H9 (cell line): ENCODE measurements around the gene NNT. TPM values are rescaled to one million over a fixed set of nuclear protein-coding genes. Genes with fewer than 3 reads are reported as not detected.

Experiments
- DNase-seq: peaks from one replicate; pipeline ENCODE4 v3.0.0-alpha.2; 2017
- H2AFZ ChIP-seq: one replicate; pipeline ENCODE4 v1.6.1; 2013; ENCODE audit warnings: mild to moderate bottlenecking, low read length, control low read depth, moderate library complexity
- H2AK5ac ChIP-seq: 2 replicates; pipeline ENCODE4 v1.6.1; 2013; ENCODE audit warnings: low read length, control low read depth, mixed read lengths; ENCODE audit not compliant: insufficient read length
- H2BK120ac ChIP-seq: one replicate; pipeline ENCODE4 v1.6.1; 2013; ENCODE audit warnings: low read depth, mild to moderate bottlenecking, low read length, control low read depth, inconsistent platforms; ENCODE audit not compliant: poor library complexity, severe bottlenecking
- H2BK12ac ChIP-seq: 2 replicates; pipeline ENCODE4 v1.6.1; 2013; ENCODE audit warnings: low read length, control low read depth, mixed read lengths, low read depth; ENCODE audit not compliant: insufficient read length
- H2BK15ac ChIP-seq: 2 replicates; pipeline ENCODE4 v1.6.1; 2013; ENCODE audit warnings: low read depth, low read length, control low read depth
- H2BK20ac ChIP-seq: one replicate; pipeline ENCODE4 v1.6.1; 2013; ENCODE audit warnings: low read depth, mild to moderate bottlenecking, low read length, control low read depth, inconsistent platforms; ENCODE audit not compliant: poor library complexity, severe bottlenecking
- H2BK5ac ChIP-seq: 2 replicates; pipeline ENCODE4 v1.6.1; 2013; ENCODE audit warnings: low read length, control low read depth, mixed read lengths; ENCODE audit not compliant: insufficient read length
- H3K14ac ChIP-seq: 2 replicates; pipeline ENCODE4 v1.6.1; 2013; ENCODE audit warnings: low read length, control low read depth; ENCODE audit not compliant: insufficient read depth
- H3K18ac ChIP-seq: 2 replicates; pipeline ENCODE4 v1.6.1; 2013; ENCODE audit warnings: low read depth, mild to moderate bottlenecking, mixed read lengths, low read length, control low read depth; ENCODE audit not compliant: insufficient read length
- H3K23ac ChIP-seq: 2 replicates; pipeline ENCODE4 v1.6.1; 2013; ENCODE audit warnings: low read length, control low read depth, mixed read lengths, low read depth; ENCODE audit not compliant: insufficient read length
- H3K23me2 ChIP-seq: 2 replicates; pipeline ENCODE4 v1.6.1; 2013; ENCODE audit warnings: low read depth, mild to moderate bottlenecking, mixed read lengths, low read length, control low read depth; ENCODE audit not compliant: insufficient read length, poor library complexity, severe bottlenecking
- H3K27ac ChIP-seq: 2 replicates; pipeline ENCODE4 v1.5.1; 2013; ENCODE audit warnings: low read length, control low read depth, mixed read lengths, low read depth; ENCODE audit not compliant: insufficient read length
- H3K27me3 ChIP-seq: 2 replicates; pipeline ENCODE4 v1.6.1; 2013; ENCODE audit warnings: low read length, control low read depth, inconsistent platforms; ENCODE audit not compliant: insufficient read depth
- H3K4ac ChIP-seq: 2 replicates; pipeline ENCODE4 v1.6.1; 2013; ENCODE audit warnings: low read depth, mild to moderate bottlenecking, control low read depth, inconsistent platforms, low read length, moderate library complexity
- H3K4me1 ChIP-seq: 2 replicates; pipeline ENCODE4 v1.6.1; 2013; ENCODE audit warnings: low read length, control low read depth, inconsistent platforms; ENCODE audit not compliant: insufficient read depth
- H3K4me2 ChIP-seq: 2 replicates; pipeline ENCODE4 v1.6.1; 2013; ENCODE audit warnings: low read length, control low read depth, mixed read lengths; ENCODE audit not compliant: insufficient read length, insufficient read depth
- H3K56ac ChIP-seq: 2 replicates; pipeline ENCODE4 v1.6.1; 2013; ENCODE audit warnings: low read depth, mild to moderate bottlenecking, mixed read lengths, low read length, control low read depth; ENCODE audit not compliant: insufficient read length
- H3K79me1 ChIP-seq: 2 replicates; pipeline ENCODE4 v1.6.1; 2013; ENCODE audit warnings: low read depth, mild to moderate bottlenecking, moderate library complexity, low read length, control low read depth, inconsistent platforms; ENCODE audit not compliant: insufficient read depth, poor library complexity, severe bottlenecking
- H3K79me2 ChIP-seq: 2 replicates; pipeline ENCODE4 v1.6.1; 2013; ENCODE audit warnings: low read length, control low read depth, inconsistent platforms; ENCODE audit not compliant: insufficient read depth
- H3K9ac ChIP-seq: 2 replicates; pipeline ENCODE4 v1.6.1; 2013; ENCODE audit warnings: low read length, control low read depth, mixed read lengths; ENCODE audit not compliant: insufficient read length; ENCODE audit errors: extremely low read depth
- H3K9me3 ChIP-seq: one replicate; pipeline ENCODE4 v1.6.1; 2013; ENCODE audit warnings: low read depth, low read length, inconsistent platforms; ENCODE audit not compliant: control insufficient read depth
- H3T11ph ChIP-seq: one replicate; pipeline ENCODE4 v1.6.1; 2013; ENCODE audit warnings: mild to moderate bottlenecking, low read length, control low read depth, inconsistent platforms
- H4K20me1 ChIP-seq: one replicate; pipeline ENCODE4 v1.6.1; 2013; ENCODE audit not compliant: control insufficient read depth, insufficient read length, insufficient read depth
- H4K5ac ChIP-seq: 2 replicates; pipeline ENCODE4 v1.6.1; 2013; ENCODE audit warnings: low read depth, mild to moderate bottlenecking, mixed read lengths, low read length, control low read depth; ENCODE audit not compliant: insufficient read length
- H4K8ac ChIP-seq: replicated peaks from 2 replicates; pipeline ENCODE4 v1.6.1; 2013; ENCODE audit warnings: low read length, control low read depth, mixed read lengths, low read depth; ENCODE audit not compliant: insufficient read length
- H4K91ac ChIP-seq: 2 replicates; pipeline ENCODE4 v1.6.1; 2013; ENCODE audit warnings: low read depth, mild to moderate bottlenecking, moderate library complexity, mixed read lengths, low read length, control low read depth; ENCODE audit not compliant: insufficient read length
- H3K27ac Mint-ChIP-seq, 3 experiments: 2 replicates in 2 of 3; 3 replicates in 1 of 3; pipeline ENCODE4 v1.8.0; 2020 to 2021; ENCODE audit warnings: mixed read lengths in 3 of 3, mild to moderate bottlenecking in 1 of 3, moderate library complexity in 1 of 3
- H3K27me3 Mint-ChIP-seq: 2 replicates; pipeline ENCODE4 v1.8.0; 2021; ENCODE audit warnings: low read depth, mild to moderate bottlenecking, moderate library complexity, mixed read lengths
- H3K36me3 Mint-ChIP-seq, 3 experiments: 2 replicates in 2 of 3; 3 replicates in 1 of 3; pipeline ENCODE4 v1.8.0; 2020 to 2021; ENCODE audit warnings: low read depth in 3 of 3, mixed read lengths in 3 of 3; ENCODE audit not compliant: insufficient read depth in 1 of 3
- H3K4me1 Mint-ChIP-seq, 2 experiments: 2 replicates each; pipeline ENCODE4 v1.8.0; 2020; ENCODE audit warnings: mixed read lengths in 2 of 2
- H3K4me3 Mint-ChIP-seq, 2 experiments: 2 replicates in 1 of 2; 3 replicates in 1 of 2; pipeline ENCODE4 v1.8.0; 2020 to 2021; ENCODE audit warnings: mild to moderate bottlenecking in 2 of 2, mixed read lengths in 2 of 2, moderate library complexity in 1 of 2
- H3K9me3 Mint-ChIP-seq, 2 experiments: 2 replicates in 1 of 2; 3 replicates in 1 of 2; pipeline ENCODE4 v1.8.0; 2020; ENCODE audit warnings: mild to moderate bottlenecking in 2 of 2, mixed read lengths in 2 of 2, moderate library complexity in 1 of 2
- total RNA-seq: library from RNA; stranded (reverse); gene quantifications from 2 replicates; pipeline ENCODE4 v1.2.1, GENCODE V29; 2021
- TF ChIP-seq, protein P1 (sequence below): fragments of 200-600 bp; sonication (generic); conservative IDR thresholded peaks from 3 replicates; pipeline ENCODE4 v1.8.0; 2021; ENCODE audit warnings: antibody characterized with exemption, mild to moderate bottlenecking

The NNT gene
- total RNA-seq, 1 experiment from 2014 or later: 27.6 TPM

DNA sequence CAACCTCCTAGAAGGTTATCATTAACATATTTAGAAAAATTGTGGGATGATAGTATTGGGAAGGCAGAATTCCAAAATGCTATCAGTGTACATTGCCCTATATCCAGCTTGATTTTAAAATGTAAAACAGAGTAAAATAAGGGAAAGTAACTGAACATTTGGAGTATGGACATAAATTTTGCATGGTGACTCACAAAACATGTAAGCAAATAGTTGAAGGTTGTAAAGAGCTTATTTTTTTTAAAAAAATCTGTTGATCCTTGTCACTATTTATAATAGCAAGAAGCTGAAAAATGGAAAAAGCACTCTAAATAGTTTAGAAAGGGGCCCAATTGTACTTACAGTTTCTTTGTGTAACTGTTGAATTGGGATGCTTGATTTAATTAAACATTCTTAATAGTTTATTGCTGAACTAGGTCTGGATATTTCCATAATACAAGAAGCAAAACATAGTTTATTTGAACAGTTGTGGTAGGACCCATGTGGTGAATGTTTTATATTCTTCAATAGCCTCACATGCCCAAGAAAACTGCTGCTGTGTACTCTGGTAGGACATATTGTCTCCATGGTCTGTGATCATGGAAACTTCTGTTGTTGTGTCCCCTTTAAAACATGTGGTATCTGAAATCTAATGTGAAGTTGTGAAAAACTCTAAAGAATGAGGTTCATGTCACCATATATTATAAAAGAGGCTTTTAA, 82.4 kb downstream of the NNT start:
- H2AFZ ChIP-seq: no peak overlapping the region
- no peak overlapping the region for H2BK120ac ChIP-seq
- H4K8ac ChIP-seq: no peak overlapping the region
- no peak overlapping the region for H3K14ac ChIP-seq
- no peaks in the 10 kb centered on the region for H3K4me1 Mint-ChIP-seq
- H3K56ac ChIP-seq: no peak overlapping the region
- H3T11ph ChIP-seq: no peak overlapping the region
- H3K27ac ChIP-seq: no peak overlapping the region
- H2BK12ac ChIP-seq: no peak overlapping the region
- H2BK15ac ChIP-seq: no peak overlapping the region
- no peaks in the 10 kb centered on the region for H3K27me3 ChIP-seq
- no peaks in the 10 kb centered on the region for H3K27me3 Mint-ChIP-seq
- no peak overlapping the region for H3K9ac ChIP-seq
- no peak for DNase-seq
- no peak overlapping the region for H4K91ac ChIP-seq
- no peak overlapping the region for H4K5ac ChIP-seq
- H4K20me1 ChIP-seq: no peaks in the 10 kb centered on the region
- no peaks in the 10 kb centered on the region for H3K9me3 ChIP-seq
- H3K23me2 ChIP-seq: no peaks in the 10 kb centered on the region
- H3K23ac ChIP-seq: no peak overlapping the region
- H3K79me1 ChIP-seq: no peaks in the 10 kb centered on the region
- H3K4me3 Mint-ChIP-seq: no peak overlapping the region
- no peak overlapping the region for H3K4ac ChIP-seq
- TF ChIP-seq, protein P1, sequence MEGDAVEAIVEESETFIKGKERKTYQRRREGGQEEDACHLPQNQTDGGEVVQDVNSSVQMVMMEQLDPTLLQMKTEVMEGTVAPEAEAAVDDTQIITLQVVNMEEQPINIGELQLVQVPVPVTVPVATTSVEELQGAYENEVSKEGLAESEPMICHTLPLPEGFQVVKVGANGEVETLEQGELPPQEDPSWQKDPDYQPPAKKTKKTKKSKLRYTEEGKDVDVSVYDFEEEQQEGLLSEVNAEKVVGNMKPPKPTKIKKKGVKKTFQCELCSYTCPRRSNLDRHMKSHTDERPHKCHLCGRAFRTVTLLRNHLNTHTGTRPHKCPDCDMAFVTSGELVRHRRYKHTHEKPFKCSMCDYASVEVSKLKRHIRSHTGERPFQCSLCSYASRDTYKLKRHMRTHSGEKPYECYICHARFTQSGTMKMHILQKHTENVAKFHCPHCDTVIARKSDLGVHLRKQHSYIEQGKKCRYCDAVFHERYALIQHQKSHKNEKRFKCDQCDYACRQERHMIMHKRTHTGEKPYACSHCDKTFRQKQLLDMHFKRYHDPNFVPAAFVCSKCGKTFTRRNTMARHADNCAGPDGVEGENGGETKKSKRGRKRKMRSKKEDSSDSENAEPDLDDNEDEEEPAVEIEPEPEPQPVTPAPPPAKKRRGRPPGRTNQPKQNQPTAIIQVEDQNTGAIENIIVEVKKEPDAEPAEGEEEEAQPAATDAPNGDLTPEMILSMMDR: no peak
- no peaks in the 10 kb centered on the region for H3K79me2 ChIP-seq
- no peaks in the 10 kb centered on the region for H3K4me1 ChIP-seq
- H2BK20ac ChIP-seq: no peak overlapping the region
- no peak overlapping the region for H2BK5ac ChIP-seq
- H3K4me2 ChIP-seq: no peak overlapping the region
- H3K18ac ChIP-seq: no peak overlapping the region
- peaks cover 3 to 11% (median 4%) of the 10 kb centered on the region in 3 experiments; a peak in 5 of 7 replicates for H3K36me3 Mint-ChIP-seq
- peaks cover 0 to 2% of the 10 kb centered on the region in 2 experiments; a peak in 1 of 5 replicates for H3K9me3 Mint-ChIP-seq
- no peak overlapping the region for H3K27ac Mint-ChIP-seq
- H2AK5ac ChIP-seq: no peak overlapping the region
